Measurements from ENCODE around the gene ABCB6.

ABCB6 gene

DNA sequence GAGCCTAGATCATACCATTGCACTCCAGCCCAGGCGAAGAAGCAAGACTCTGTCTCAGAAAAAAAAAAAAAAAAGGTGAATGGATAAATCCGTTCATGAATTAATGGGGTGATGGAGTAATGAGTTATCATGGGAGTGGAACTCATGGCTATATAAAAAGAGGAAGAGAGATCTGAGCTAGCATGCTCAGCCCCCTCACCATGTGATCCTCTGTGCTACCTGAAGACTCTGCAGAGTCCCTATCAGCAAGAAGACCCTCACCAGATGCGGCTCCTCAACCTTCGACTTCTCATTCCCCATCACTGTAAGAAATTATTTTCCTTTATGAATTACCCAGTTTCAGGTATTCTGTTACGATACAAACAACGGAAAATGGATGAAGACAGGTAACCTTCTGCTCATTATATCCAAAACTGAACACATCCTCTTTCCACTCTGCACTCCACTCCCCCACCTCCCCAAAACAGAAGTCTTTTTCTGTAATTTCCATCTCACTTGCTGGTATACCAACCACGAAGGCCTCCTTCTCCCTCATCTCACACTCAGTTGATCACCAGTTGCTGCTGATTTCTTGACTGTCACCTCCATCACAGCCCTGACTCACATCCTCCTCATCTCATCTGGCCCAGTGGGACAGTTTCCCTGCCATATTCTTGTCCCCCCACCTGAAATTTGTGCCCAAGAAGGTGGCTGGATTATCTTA is 31.9 kb downstream of the ABCB6 start:
- no peaks in the 10 kb centered on the region for H3K9me3 ChIP-seq (ENCODE audit: control insufficient read depth, insufficient read depth, low read depth, low read length)
- TF ChIP-seq HOXC10 (CRISPR knock-in tag; IDR thresholded peaks at IDR 0.05) (no peak), TRIM28 (IDR thresholded peaks at IDR 0.05; ENCODE audit: borderline replicate concordance, low read length) (no peak), ZBTB1 (tag by site-specific recombination; IDR thresholded peaks at IDR 0.05) (no peak), ZNF521 (tag by site-specific recombination; IDR thresholded peaks at IDR 0.05) (no peak), HOXA7 (CRISPR knock-in tag; IDR thresholded peaks at IDR 0.05; ENCODE audit: borderline replicate concordance) (no peak), EGR2 (tag by site-specific recombination; IDR thresholded peaks at IDR 0.05; ENCODE audit: low read depth) (no peak), ZNF341 (tag by site-specific recombination; IDR thresholded peaks at IDR 0.05; ENCODE audit: low read depth) (no peak)
- TF ChIP-seq, protein P1, sequence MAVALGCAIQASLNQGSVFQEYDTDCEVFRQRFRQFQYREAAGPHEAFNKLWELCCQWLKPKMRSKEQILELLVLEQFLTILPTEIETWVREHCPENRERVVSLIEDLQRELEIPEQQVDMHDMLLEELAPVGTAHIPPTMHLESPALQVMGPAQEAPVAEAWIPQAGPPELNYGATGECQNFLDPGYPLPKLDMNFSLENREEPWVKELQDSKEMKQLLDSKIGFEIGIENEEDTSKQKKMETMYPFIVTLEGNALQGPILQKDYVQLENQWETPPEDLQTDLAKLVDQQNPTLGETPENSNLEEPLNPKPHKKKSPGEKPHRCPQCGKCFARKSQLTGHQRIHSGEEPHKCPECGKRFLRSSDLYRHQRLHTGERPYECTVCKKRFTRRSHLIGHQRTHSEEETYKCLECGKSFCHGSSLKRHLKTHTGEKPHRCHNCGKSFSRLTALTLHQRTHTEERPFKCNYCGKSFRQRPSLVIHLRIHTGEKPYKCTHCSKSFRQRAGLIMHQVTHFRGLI (tag by site-specific recombination; IDR thresholded peaks at IDR 0.05), result no peak
- TF ChIP-seq, protein P2, sequence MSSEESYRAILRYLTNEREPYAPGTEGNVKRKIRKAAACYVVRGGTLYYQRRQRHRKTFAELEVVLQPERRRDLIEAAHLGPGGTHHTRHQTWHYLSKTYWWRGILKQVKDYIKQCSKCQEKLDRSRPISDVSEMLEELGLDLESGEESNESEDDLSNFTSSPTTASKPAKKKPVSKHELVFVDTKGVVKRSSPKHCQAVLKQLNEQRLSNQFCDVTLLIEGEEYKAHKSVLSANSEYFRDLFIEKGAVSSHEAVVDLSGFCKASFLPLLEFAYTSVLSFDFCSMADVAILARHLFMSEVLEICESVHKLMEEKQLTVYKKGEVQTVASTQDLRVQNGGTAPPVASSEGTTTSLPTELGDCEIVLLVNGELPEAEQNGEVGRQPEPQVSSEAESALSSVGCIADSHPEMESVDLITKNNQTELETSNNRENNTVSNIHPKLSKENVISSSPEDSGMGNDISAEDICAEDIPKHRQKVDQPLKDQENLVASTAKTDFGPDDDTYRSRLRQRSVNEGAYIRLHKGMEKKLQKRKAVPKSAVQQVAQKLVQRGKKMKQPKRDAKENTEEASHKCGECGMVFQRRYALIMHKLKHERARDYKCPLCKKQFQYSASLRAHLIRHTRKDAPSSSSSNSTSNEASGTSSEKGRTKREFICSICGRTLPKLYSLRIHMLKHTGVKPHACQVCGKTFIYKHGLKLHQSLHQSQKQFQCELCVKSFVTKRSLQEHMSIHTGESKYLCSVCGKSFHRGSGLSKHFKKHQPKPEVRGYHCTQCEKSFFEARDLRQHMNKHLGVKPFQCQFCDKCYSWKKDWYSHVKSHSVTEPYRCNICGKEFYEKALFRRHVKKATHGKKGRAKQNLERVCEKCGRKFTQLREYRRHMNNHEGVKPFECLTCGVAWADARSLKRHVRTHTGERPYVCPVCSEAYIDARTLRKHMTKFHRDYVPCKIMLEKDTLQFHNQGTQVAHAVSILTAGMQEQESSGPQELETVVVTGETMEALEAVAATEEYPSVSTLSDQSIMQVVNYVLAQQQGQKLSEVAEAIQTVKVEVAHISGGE (tag by site-specific recombination; conservative IDR thresholded peaks at IDR 0.05; ENCODE audit: low read depth), result no peak
- ChIA-PET CTCF (no interaction called here), POLR2A (no interaction called here)
- H3K4me3 ChIP-seq (ENCODE audit: low read depth, low read length), result no peak overlapping the region
- H3K4me1 ChIP-seq (ENCODE audit: control insufficient read depth, insufficient read depth, low read length), result no peaks in the 10 kb centered on the region
- no peak overlapping the region for H3K27ac ChIP-seq (ENCODE audit: extremely low read depth, low read depth, low read length)
- peaks cover 0 to 33% of the 10 kb centered on the region in 2 experiments; a peak in 2 of 3 replicates for H3K36me3 ChIP-seq (ENCODE audit: control insufficient read depth in 2 of 2, insufficient read depth in 1 of 2, low read length in 2 of 2)

- ChIA-PET POLR2A (interaction anchor here (0.7 kb wide), 1 partner anchor 46 kb away, joined by 5 read pairs; no protein-coding TSS in a partner anchor), CTCF (interaction anchor here (0.9 kb wide), 1 partner anchor 9 kb away, joined by 4 read pairs; no protein-coding TSS in a partner anchor)
- no peak overlapping the region for H3K4me3 ChIP-seq (ENCODE audit: low read depth, low read length)
Observed at GRCh38 chr2:219184121-219184520, 34.6 kb downstream of the ABCB6 start.

More at GRCh38 chr2:219184121-219184520, 34.6 kb downstream of the ABCB6 start:
- no peak for TF ChIP-seq ZNF223 (tag by site-specific recombination; IDR thresholded peaks at IDR 0.05)
- TF ChIP-seq TRIM28 (IDR thresholded peaks at IDR 0.05; ENCODE audit: borderline replicate concordance, low read length), result no peak
- TF ChIP-seq ZNF155 (tag by site-specific recombination; IDR thresholded peaks at IDR 0.05), result no peak
- TF ChIP-seq GLI2 (tag by site-specific recombination; IDR thresholded peaks at IDR 0.05; ENCODE audit: borderline replicate concordance, low read depth), result no peak
- TF ChIP-seq TCF7L2 (IDR thresholded peaks at IDR 0.05; ENCODE audit: borderline replicate concordance, low read depth, low read length), result no peak
- TF ChIP-seq ZNF549 (tag by site-specific recombination; IDR thresholded peaks at IDR 0.05), result no peak
- TF ChIP-seq, protein P3, sequence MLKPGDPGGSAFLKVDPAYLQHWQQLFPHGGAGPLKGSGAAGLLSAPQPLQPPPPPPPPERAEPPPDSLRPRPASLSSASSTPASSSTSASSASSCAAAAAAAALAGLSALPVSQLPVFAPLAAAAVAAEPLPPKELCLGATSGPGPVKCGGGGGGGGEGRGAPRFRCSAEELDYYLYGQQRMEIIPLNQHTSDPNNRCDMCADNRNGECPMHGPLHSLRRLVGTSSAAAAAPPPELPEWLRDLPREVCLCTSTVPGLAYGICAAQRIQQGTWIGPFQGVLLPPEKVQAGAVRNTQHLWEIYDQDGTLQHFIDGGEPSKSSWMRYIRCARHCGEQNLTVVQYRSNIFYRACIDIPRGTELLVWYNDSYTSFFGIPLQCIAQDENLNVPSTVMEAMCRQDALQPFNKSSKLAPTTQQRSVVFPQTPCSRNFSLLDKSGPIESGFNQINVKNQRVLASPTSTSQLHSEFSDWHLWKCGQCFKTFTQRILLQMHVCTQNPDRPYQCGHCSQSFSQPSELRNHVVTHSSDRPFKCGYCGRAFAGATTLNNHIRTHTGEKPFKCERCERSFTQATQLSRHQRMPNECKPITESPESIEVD (tag by site-specific recombination; IDR thresholded peaks at IDR 0.05), result no peak
- TF ChIP-seq REPIN1 (tag by site-specific recombination; IDR thresholded peaks at IDR 0.05; ENCODE audit: low read depth), result no peak
- no peak for TF ChIP-seq SP2 (tag by site-specific recombination; IDR thresholded peaks at IDR 0.05)
- TF ChIP-seq ZNF670 (tag by site-specific recombination; IDR thresholded peaks at IDR 0.05; ENCODE audit: low read depth), result no peak
- no peak for TF ChIP-seq ZNF302 (tag by site-specific recombination; IDR thresholded peaks at IDR 0.05; ENCODE audit: low read depth)
- TF ChIP-seq ZNF324 (tag by site-specific recombination; IDR thresholded peaks at IDR 0.05), result no peak
- TF ChIP-seq KLF1 (tag by site-specific recombination; IDR thresholded peaks at IDR 0.05), result no peak
- TF ChIP-seq CTCF (tag by site-specific recombination; IDR thresholded peaks at IDR 0.05), result no peak
- TF ChIP-seq ZNF624 (tag by site-specific recombination; IDR thresholded peaks at IDR 0.05), result no peak
- TF ChIP-seq ZNF747 (tag by site-specific recombination; IDR thresholded peaks at IDR 0.05), result no peak
- Histone ChIP-seq H3K36me3 (ENCODE audit: control insufficient read depth in 2 of 2, insufficient read depth in 1 of 2, low read length in 2 of 2) (peaks cover 0 to 60% of the 10 kb centered on the region in 2 experiments; a peak in 2 of 3 replicates), H3K27ac (ENCODE audit: extremely low read depth, low read depth, low read length) (no peak overlapping the region), H3K4me1 (ENCODE audit: control insufficient read depth, insufficient read depth, low read length) (no peaks in the 10 kb centered on the region), H3K9me3 (ENCODE audit: control insufficient read depth, insufficient read depth, low read depth, low read length) (no peaks in the 10 kb centered on the region)
